Measurements from ENCODE around the gene MAN1C1. TPM values are rescaled to one million over a fixed set of nuclear protein-coding genes. Genes with fewer than 3 reads are reported as not detected.
A peak's percentile ranks its signal among the peaks of the same experiment; 100 is the strongest.

MAN1C1 gene
- total and polyA plus RNA-seq, 10 of the 15 experiments (the other 5 are each of a cell fraction or from before 2014, with no cell fraction given): 0.12 to 0.56 (median 0.22) TPM; not detected in 3

- TF ChIP-seq, protein P1, sequence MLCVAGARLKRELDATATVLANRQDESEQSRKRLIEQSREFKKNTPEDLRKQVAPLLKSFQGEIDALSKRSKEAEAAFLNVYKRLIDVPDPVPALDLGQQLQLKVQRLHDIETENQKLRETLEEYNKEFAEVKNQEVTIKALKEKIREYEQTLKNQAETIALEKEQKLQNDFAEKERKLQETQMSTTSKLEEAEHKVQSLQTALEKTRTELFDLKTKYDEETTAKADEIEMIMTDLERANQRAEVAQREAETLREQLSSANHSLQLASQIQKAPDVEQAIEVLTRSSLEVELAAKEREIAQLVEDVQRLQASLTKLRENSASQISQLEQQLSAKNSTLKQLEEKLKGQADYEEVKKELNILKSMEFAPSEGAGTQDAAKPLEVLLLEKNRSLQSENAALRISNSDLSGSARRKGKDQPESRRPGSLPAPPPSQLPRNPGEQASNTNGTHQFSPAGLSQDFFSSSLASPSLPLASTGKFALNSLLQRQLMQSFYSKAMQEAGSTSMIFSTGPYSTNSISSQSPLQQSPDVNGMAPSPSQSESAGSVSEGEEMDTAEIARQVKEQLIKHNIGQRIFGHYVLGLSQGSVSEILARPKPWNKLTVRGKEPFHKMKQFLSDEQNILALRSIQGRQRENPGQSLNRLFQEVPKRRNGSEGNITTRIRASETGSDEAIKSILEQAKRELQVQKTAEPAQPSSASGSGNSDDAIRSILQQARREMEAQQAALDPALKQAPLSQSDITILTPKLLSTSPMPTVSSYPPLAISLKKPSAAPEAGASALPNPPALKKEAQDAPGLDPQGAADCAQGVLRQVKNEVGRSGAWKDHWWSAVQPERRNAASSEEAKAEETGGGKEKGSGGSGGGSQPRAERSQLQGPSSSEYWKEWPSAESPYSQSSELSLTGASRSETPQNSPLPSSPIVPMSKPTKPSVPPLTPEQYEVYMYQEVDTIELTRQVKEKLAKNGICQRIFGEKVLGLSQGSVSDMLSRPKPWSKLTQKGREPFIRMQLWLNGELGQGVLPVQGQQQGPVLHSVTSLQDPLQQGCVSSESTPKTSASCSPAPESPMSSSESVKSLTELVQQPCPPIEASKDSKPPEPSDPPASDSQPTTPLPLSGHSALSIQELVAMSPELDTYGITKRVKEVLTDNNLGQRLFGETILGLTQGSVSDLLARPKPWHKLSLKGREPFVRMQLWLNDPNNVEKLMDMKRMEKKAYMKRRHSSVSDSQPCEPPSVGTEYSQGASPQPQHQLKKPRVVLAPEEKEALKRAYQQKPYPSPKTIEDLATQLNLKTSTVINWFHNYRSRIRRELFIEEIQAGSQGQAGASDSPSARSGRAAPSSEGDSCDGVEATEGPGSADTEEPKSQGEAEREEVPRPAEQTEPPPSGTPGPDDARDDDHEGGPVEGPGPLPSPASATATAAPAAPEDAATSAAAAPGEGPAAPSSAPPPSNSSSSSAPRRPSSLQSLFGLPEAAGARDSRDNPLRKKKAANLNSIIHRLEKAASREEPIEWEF (IDR thresholded peaks at IDR 0.05; ENCODE audit: insufficient replicate concordance, low read depth, low read length): no peak
These were observed 44.5 kb upstream of the MAN1C1 start (continued) for GRCh38 chr1:25572107-25572506.

GRCh38 chr1:25572708-25573590, 43.6 kb upstream of the MAN1C1 start:
- no peaks in the 10 kb centered on the region; the same call in 1 of the 2 replicates for H4K20me1 ChIP-seq (ENCODE audit: control insufficient read depth, insufficient read depth)
- no peak overlapping the region for H3K4me3 ChIP-seq
- no peak overlapping the region for H2AFZ ChIP-seq (ENCODE audit: control insufficient read depth, low read depth, low read length)
- H3K9me3 ChIP-seq (replicated peaks; ENCODE audit: control insufficient read depth, insufficient read depth, low read length): no peaks in the 10 kb centered on the region
- no peak for DNase-seq (ENCODE audit: low read depth, low spot score)
- in situ Hi-C loops (cut with MboI): no loop called here
- H3K36me3 ChIP-seq (ENCODE audit: control insufficient read depth in 2 of 2, insufficient read depth in 2 of 2, low read length in 1 of 2): no peaks in the 10 kb centered on the region
- BruUV-seq (replicated peaks): no TSS peak
- H3K4me2 ChIP-seq (ENCODE audit: control insufficient read depth, insufficient read depth): no peak overlapping the region
- ChIA-PET SMC1A (ENCODE audit: uncharacterized antibody, unreplicated experiment) (interaction anchor here (0.5 to 1.3 kb wide), 3 partner anchors 22 to 156 kb away, joined by 3 to 5 read pairs (median 3); no protein-coding TSS in a partner anchor), CTCF (interaction anchor here (0.5 to 2.7 kb wide), 10 partner anchors 16 to 422 kb away, joined by 3 to 12 read pairs (median 3); no protein-coding TSS in a partner anchor), POLR2A (interaction anchor here (0.6 kb wide), 1 partner anchor 297 kb away, joined by 5 read pairs; no protein-coding TSS in a partner anchor), RAD21 (ENCODE audit: unreplicated experiment) (interaction anchor here (0.7 kb wide), 1 partner anchor 152 kb away, joined by 3 read pairs; no protein-coding TSS in a partner anchor)
- no peak overlapping the region for H3K9ac ChIP-seq (ENCODE audit: control insufficient read depth, insufficient read depth, low read length)
- peak; percentile 72 for FAIRE-seq
- intact Hi-C loops (cut with micrococcal nuclease; ENCODE audit: unreplicated experiment): no loop called here
- H3K4me1 ChIP-seq (ENCODE audit: control insufficient read depth, insufficient read depth, low read length): no peaks in the 10 kb centered on the region
- no peak overlapping the region for H3K27ac ChIP-seq (ENCODE audit: control insufficient read depth, insufficient read depth)
- 21% methylated on average over 18 of the region's 18 CpGs for WGBS (ENCODE audit: insufficient coverage, insufficient replicate concordance, low lambda C conversion rate, missing lambda C conversion rate)
- ATAC-seq: peak; percentile 95
- TF ChIP-seq DPF2 (IDR thresholded peaks at IDR 0.05): no peak
- peak; percentile 42 to 85 (median 65) for TF ChIP-seq CTCF (IDR thresholded peaks at IDR 0.05 in 2 of 3, conservative IDR thresholded peaks at IDR 0.05 in 1 of 3; ENCODE audit: control insufficient read depth in 2 of 3, extremely low read depth in 1 of 3, insufficient read depth in 1 of 3, low read depth in 3 of 3, low read length in 3 of 3)
- peak; percentile 34; the same call in 1 of the 2 replicates for TF ChIP-seq SMC3 (IDR thresholded peaks at IDR 0.05; ENCODE audit: borderline replicate concordance, low read length)
- peak; percentile 51 for TF ChIP-seq RAD21 (IDR thresholded peaks at IDR 0.05; ENCODE audit: insufficient read depth, low read depth, low read length)
- TF ChIP-seq PAX8 (IDR thresholded peaks at IDR 0.05): no peak
- no peak for TF ChIP-seq MTA3 (IDR thresholded peaks at IDR 0.05; ENCODE audit: borderline replicate concordance, low read length)
- no peak for TF ChIP-seq CREM (IDR thresholded peaks at IDR 0.05; ENCODE audit: low read depth)
- no peak for TF ChIP-seq GATAD2B (conservative IDR thresholded peaks at IDR 0.05; ENCODE audit: low read depth)
- no peaks in the 10 kb centered on the region for H3K79me2 ChIP-seq (ENCODE audit: control insufficient read depth, insufficient read depth, low read length)
- H3K27me3 ChIP-seq (replicated peaks in 1 of 2; ENCODE audit: control insufficient read depth in 2 of 2, insufficient read depth in 2 of 2, low read length in 1 of 2): no peaks in the 10 kb centered on the region

All from GM12878 (cell line).